Activated naive CD4-positive, alpha-beta T cell treated with anti-CD3 and anti-CD28 coated beads, Interleukin-2, amount 50 U/mL, for 16 hours (primary cell): ENCODE results near the gene PARN.
A peak's percentile ranks its signal among the peaks of the same experiment; 100 is the strongest.
"Not testable (repeated sequence)": the region's sequence is repeated elsewhere in the genome, so short reads cannot be mapped to it uniquely, and the experiment has no call there.

Source experiments
- DNase-seq: peaks from one replicate; pipeline ENCODE4 v3.0.0-alpha.2; 2020

PARN gene

GRCh38 chr16:14629919-14630619, at the start of gene PARN:
Gene PARN (minus strand): TSS chr16:14630260. CDS start chr16:14630125, 135 bp downstream.
- peak; percentile 98 for DNase-seq

- DNase-seq = no peak
Observed at GRCh38 chr16:14678748-14679497, 48.9 kb upstream of the PARN start.

GRCh38 chr16:14677627-14678026, 47.6 kb upstream of the PARN start:
- no peak for DNase-seq

DNA sequence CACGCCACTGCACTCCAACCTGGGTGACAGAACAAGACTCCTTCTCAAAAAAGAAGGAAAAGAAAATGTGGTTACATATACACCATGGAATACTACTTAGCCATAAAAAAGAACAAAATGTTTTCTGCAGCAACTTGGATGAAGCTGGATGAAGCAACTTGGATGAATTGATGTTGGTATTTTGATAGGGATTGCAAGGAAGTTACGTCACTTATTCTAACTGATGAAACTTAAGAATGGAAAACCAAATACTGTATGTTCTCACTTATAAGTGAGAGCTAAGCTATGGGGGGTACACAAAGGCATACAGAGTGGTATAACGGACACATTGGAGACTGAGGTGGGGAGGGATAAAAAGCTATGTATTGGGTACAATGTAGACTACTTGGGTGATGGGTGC, 46.6 kb upstream of the PARN start:
- DNase-seq = no peak

- DNase-seq = no peak
Observed at GRCh38 chr16:14672403-14672971, 42.4 kb upstream of the PARN start.

DNA sequence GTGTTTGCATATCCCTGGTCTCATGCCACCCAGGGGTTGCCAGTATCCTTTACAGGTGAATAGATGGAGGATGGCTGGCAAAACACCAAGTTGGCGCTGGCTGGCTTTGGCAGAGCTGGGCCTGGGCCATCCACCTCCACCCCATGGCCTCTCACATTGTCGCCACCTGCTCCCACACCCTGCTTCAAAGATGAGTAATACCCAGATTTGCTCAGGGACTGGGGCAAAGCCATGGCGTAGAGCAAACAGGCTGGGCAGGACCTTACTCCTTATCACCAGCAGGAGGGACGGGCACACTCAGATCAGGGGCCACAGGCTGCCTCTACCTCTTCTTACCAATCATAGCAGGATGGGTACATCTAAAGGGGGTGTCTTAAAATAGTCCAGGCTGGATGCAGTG, 39.7 kb upstream of the PARN start:
- DNase-seq = no peak

GRCh38 chr16:14668556-14669223, 38.6 kb upstream of the PARN start:
- DNase-seq = no peak

DNA sequence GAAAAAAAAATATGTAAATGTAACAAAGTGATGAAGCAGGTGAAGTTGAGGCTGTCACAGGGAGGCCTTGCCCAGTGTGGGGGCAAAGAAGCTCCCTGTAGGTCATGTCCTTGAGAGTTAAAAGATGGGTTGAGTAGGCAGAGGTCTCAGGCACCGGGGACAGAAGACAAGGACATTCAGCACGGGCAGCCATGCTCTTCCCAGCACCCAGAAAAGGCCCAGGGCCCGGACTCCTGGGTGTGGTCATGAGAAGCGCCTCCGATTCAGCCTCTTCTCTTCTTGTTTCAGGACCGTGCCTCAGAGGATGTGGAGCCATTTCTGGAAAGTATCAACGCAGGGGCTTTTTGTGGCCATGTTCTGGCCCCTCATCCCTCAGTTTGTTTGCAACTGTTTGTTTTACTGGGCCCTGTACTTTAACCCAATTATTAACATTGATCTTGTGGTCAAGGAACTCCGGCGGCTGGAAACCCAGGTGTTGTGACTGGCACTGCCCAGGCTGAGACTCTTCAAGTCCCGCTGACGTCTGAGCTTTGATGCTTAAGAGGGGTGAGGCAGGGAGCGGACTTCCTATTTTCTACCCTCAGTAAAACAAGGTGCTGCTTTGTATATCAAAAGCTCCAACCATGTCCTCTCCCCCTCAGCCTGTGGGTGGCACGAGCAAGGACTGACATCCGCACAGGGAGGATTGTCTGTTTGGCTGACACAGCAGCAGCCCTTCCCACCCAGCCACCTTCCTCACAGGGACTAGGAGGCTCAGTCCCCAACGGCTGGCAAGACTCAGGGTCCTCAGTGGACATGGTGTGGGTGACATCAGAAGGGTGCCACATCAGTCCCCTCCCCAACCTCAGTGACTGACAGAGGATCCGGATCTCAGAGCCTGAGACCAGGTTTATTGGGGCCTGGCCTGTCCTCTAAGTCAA, 37.5 kb upstream of the PARN start:
- no peak for DNase-seq

DNA sequence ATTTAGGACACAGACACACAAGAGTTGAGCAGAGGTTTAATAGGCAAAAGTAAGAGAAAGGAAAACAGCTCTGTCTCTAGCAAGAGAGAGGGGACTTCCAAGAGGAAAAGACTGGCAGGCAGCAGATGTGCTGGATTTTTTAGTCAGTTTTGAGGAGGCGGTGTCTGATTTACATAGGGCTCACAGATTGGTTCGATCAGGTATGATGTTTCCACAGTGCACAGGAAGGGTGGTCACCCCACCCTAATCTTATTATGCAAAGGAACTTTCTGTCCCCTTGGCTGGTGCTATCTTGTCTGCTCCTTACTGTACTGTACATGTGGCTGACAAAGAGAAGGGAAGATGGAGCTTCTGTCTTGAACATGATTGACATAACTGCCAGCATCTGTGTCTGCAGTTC, 28.0 kb upstream of the PARN start:
- no peak for DNase-seq

GRCh38 chr16:14652726-14653125, 22.7 kb upstream of the PARN start:
- DNase-seq = no peak

DNA sequence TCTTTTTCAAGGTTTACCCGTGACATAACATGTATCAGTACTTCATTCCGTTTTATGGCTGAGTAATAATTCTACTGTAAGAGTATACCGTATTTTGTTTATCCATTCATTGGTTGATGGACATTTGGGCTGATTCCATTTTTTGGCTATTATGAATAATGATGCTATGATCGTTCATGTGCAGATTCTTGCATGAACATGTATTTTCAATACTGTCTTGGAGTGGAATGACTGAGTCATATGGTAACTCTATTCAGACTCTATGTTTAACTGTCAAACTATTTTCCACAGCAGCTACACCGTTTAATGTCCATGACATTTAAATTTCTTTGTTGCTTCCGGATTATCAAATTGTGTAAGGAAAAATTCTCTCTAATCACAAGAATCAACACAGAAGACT, 20.6 kb upstream of the PARN start:
- no peak for DNase-seq

DNA sequence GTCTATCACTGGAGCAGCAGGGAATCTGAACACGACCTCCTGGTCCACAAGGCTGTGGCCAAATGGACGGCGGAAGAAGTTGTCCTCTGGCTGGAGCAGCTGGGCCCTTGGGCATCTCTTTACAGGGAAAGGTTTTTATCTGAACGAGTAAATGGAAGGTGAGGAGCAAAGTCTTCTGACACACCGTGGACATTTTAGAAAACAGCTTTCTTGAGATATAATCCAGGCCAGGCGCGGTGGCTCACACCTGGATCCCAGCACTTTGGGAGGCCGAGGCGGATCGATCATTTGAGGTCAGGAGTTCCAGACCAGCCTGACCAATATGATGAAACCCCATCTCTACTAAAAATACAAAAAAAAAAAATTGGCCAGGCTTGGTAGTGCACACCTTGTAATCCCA, 19.8 kb upstream of the PARN start:
- no peak for DNase-seq

- DNase-seq = no peak
Observed at GRCh38 chr16:14641926-14642325, 11.9 kb upstream of the PARN start.

GRCh38 chr16:14641206-14641605, 11.1 kb upstream of the PARN start:
- no peak for DNase-seq

DNA sequence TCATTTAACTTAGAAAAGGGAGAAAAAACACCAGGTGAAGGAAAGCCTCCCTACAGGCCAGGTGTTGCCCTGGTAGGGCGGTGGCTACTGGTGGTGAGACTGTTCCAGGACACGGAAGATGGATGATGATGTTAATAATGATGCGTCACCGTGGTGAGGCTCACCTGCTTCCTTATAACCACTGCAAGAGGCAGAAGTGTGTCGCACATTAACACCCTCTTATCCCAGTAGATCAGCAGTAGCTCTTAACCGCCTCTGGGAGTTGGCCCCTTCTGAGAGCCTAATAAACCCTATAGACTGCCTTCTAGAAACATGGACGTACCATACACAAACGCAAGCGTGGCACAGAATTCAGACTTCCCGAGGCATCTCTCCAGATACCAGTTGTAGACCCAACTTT, 10.5 kb upstream of the PARN start:
- DNase-seq = no peak

GRCh38 chr16:14636951-14637240, 6.8 kb upstream of the PARN start:
- DNase-seq = not testable (repeated sequence)

- DNase-seq = not testable (repeated sequence)
Observed at GRCh38 chr16:14636179-14636950, 6.3 kb upstream of the PARN start.

DNA sequence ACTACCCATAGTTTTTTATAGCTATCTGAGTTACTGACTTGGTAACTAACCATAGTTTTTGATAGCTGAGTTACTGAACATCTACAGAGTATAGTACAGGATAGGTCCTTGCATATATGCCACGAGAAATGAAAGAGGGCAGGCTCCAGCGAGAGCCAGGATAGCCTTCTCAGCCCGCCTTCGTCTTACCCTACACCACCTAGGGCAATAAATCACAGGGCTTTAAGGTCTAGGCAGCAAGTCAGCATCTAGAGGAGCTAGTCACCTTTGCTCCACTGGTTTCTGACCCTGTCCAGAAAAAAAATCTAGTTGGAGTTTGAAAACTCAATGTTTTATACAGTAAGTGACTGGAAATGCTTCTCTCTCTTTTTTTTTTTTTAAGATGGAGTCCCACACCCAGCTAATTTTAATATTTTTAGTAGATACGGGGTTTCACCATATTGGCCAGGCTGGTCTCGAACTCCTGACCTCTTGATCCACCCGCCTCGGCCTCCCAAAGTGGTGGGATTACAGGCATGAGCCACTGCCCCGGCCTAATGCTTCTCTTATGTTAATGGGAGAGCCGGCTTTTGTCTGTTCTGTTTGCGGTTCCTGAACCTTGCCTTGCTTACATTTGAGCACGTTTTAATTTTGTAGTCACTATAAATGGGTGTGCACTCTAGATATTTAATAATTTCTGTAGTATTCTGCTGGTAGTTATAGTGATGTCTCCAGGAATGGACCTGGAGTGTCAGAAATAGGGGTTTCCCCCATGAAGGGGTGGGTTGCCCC, 5.5 kb upstream of the PARN start:
- no peak for DNase-seq

DNA sequence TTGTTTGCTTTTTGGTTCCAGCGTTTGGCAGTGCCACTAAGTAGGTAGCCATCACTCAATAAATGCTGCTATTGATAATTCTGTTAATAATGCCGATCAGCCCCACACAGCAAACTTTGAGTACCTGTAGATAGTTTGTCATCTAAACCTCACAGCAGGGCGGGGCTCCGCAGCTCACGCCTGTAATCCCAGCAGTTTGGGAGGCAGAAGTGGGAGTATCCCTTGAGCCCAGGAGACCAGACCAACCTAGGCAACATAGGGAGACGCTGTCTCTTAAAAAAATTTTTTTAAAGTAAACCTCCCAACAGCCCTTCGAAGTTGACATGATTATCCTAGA, 4.3 kb upstream of the PARN start:
- DNase-seq = no peak

DNA sequence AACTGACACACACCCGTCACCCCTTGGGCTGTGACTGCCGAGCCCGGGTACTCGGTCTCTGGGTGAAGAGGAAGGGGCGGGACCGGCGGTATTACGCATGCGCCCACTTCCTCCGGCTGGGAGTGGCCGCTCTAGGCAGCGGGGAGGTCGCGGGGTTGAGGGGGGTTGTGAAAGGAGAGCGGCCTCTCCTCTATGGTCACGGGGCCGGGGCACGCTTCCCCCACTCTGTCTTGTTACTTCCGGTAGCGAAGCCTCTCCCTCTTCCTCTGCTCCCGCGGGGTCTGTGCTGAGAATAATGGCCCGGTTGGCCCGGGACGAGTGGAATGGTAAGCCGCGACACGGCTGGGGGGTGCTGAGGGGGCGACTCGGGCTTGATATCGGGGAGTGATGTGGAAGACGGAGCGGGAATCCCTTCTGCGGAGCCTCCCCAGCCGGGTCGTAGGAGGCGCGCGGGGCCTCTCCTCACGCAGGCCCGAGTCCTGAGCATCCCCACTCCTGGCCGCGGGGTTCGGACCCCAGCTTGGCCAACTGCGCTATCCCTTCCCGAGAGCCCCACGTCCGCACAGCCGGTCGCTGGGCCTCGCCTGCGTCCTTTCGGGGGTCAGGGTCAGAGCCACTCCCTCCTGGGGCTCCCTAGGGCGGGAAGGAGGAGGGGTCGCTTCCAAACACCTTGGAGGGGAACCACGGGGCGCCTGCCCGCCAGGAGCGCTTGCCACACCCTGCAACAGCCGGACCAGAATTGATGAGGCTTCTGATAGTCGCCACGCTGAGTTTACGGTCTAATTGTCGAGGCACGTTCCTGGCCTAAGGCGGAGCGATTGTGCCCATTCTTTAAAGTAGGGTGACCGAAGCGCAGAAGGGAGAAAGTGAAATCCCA, 2.9 kb upstream of the PARN start, which contains the start of gene BFAR:
Gene BFAR, plus strand, starts transcription at position 259 of the 877 bp plus-strand sequence. CDS start 11,396 bp downstream, outside the sequence.
- peak; percentile 99 for DNase-seq
